Nephron progenitor cell (in vitro differentiated cells): ENCODE results near the gene MS4A4E.
"Not testable (repeated sequence)": the region's sequence is repeated elsewhere in the genome, so short reads cannot be mapped to it uniquely, and the experiment has no call there.

Source experiments
- DNase-seq: peaks from one replicate; pipeline ENCODE4 v3.0.0; 2021
- H3K27ac Mint-ChIP-seq: 2 replicates; pipeline ENCODE4 v1.8.0; 2021; ENCODE audit warnings: mild to moderate bottlenecking, moderate library complexity, mixed read lengths
- H3K27me3 Mint-ChIP-seq: 2 replicates; pipeline ENCODE4 v1.8.0; 2021; ENCODE audit warnings: mild to moderate bottlenecking, low read depth, mixed read lengths; ENCODE audit not compliant: poor library complexity
- H3K36me3 Mint-ChIP-seq: 2 replicates; pipeline ENCODE4 v1.8.0; 2021; ENCODE audit warnings: low read depth, mixed read lengths
- H3K4me1 Mint-ChIP-seq: 2 replicates; pipeline ENCODE4 v1.8.0; 2021; ENCODE audit warnings: mixed read lengths
- H3K4me3 Mint-ChIP-seq: 2 replicates; pipeline ENCODE4 v1.8.0; 2021; ENCODE audit warnings: mild to moderate bottlenecking, moderate library complexity, mixed read lengths
- H3K9me3 Mint-ChIP-seq: 2 replicates; pipeline ENCODE4 v1.8.0; 2021; ENCODE audit warnings: mild to moderate bottlenecking, moderate library complexity, mixed read lengths
- TF ChIP-seq, protein P1 (sequence below): fragments of 200-600 bp; sonication (generic); IDR thresholded peaks from 2 replicates; pipeline ENCODE4 v1.5.0; 2021; ENCODE audit warnings: antibody characterized with exemption

The MS4A4E gene

DNA sequence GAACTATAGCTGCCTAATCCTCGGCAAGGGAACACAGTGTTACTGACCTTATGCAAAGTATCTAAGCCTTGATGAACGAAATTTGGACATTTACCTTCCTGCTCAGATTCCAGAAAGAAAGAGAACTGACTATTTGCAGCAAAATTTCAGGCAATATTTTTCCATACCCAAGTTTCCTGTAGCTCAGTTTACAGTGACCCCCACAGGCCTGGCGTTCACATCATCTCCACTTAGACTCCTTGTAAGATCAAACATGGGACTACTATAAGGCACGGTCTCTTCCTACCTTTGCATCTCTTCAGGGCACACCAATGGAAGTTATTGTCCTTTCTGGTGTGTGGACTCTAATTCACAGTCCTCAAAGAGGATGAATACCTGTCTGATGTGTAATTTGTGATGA is 81.2 kb downstream of the MS4A4E start:
- Mint-ChIP-seq H3K9me3 (peaks cover under 1% of the 10 kb centered on the region), H3K4me3 (no peak overlapping the region), H3K27ac (no peak overlapping the region), H3K27me3 (peaks cover 6% of the 10 kb centered on the region), H3K4me1 (peaks cover 10% of the 10 kb centered on the region), H3K36me3 (no peaks in the 10 kb centered on the region)
- DNase-seq: no peak
- TF ChIP-seq, protein P1, sequence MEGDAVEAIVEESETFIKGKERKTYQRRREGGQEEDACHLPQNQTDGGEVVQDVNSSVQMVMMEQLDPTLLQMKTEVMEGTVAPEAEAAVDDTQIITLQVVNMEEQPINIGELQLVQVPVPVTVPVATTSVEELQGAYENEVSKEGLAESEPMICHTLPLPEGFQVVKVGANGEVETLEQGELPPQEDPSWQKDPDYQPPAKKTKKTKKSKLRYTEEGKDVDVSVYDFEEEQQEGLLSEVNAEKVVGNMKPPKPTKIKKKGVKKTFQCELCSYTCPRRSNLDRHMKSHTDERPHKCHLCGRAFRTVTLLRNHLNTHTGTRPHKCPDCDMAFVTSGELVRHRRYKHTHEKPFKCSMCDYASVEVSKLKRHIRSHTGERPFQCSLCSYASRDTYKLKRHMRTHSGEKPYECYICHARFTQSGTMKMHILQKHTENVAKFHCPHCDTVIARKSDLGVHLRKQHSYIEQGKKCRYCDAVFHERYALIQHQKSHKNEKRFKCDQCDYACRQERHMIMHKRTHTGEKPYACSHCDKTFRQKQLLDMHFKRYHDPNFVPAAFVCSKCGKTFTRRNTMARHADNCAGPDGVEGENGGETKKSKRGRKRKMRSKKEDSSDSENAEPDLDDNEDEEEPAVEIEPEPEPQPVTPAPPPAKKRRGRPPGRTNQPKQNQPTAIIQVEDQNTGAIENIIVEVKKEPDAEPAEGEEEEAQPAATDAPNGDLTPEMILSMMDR: no peak

DNA sequence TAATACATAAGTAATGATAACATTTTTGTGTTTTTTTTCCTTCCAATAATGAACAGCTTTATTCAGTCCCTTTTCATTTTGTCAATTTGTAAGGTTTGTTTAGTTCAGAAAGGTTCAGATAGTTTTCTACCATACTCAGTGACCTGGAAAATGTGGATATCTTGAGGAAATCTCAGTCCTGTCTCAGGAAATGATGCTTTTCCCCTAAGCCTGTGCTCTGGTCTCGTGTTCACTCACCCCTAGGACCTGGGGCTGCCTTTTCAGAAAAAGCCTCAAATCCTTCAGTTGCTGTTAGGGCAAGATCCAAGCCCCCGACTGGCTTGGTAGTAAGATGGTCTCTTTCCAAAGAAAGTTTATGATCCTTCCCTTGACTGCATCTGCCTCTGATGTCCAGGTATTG is 81.8 kb downstream of the MS4A4E start:
- Mint-ChIP-seq H3K36me3 (no peaks in the 10 kb centered on the region), H3K9me3 (no peaks in the 10 kb centered on the region), H3K27me3 (peaks cover 6% of the 10 kb centered on the region), H3K27ac (no peak overlapping the region), H3K4me1 (peaks cover 10% of the 10 kb centered on the region), H3K4me3 (no peak overlapping the region)
- no peak for DNase-seq
- TF ChIP-seq, protein P1: no peak

GRCh38 chr11:60159868-60160267 is 83.1 kb downstream of the MS4A4E start:
- TF ChIP-seq, protein P1: no peak
- no peaks in the 10 kb centered on the region for H3K36me3 Mint-ChIP-seq
- peaks cover 6% of the 10 kb centered on the region for H3K27me3 Mint-ChIP-seq
- H3K4me3 Mint-ChIP-seq: no peak overlapping the region
- H3K9me3 Mint-ChIP-seq: no peaks in the 10 kb centered on the region
- DNase-seq: no peak
- H3K27ac Mint-ChIP-seq: no peak overlapping the region
- H3K4me1 Mint-ChIP-seq: peaks cover 10% of the 10 kb centered on the region

- Mint-ChIP-seq H3K4me3 (no peak overlapping the region), H3K36me3 (no peaks in the 10 kb centered on the region)
These were observed 83.7 kb downstream of the MS4A4E start for GRCh38 chr11:60159284-60159683.

GRCh38 chr11:60158636-60159035 is 84.3 kb downstream of the MS4A4E start:
- H3K4me1 Mint-ChIP-seq: peaks cover 10% of the 10 kb centered on the region
- H3K27me3 Mint-ChIP-seq: peaks cover 2% of the 10 kb centered on the region
- H3K27ac Mint-ChIP-seq: no peak overlapping the region
- DNase-seq: no peak
- no peaks in the 10 kb centered on the region for H3K36me3 Mint-ChIP-seq
- no peak overlapping the region for H3K4me3 Mint-ChIP-seq
- no peaks in the 10 kb centered on the region for H3K9me3 Mint-ChIP-seq
- TF ChIP-seq, protein P1: no peak

More at GRCh38 chr11:60159284-60159683, 83.7 kb downstream of the MS4A4E start:
- Mint-ChIP-seq H3K27me3 (peaks cover 4% of the 10 kb centered on the region), H3K27ac (peak overlapping the region; percentile 1), H3K9me3 (no peaks in the 10 kb centered on the region), H3K4me1 (peaks cover 10% of the 10 kb centered on the region)
- no peak for DNase-seq
- TF ChIP-seq, protein P1: no peak

- peaks cover 4% of the 10 kb centered on the region for H3K9me3 Mint-ChIP-seq
- TF ChIP-seq, protein P1: no peak
- no peak overlapping the region for H3K27ac Mint-ChIP-seq
- H3K4me1 Mint-ChIP-seq: peaks cover 10% of the 10 kb centered on the region
- H3K4me3 Mint-ChIP-seq: no peak overlapping the region
- no peaks in the 10 kb centered on the region for H3K36me3 Mint-ChIP-seq
- DNase-seq: no peak
- H3K27me3 Mint-ChIP-seq: no peaks in the 10 kb centered on the region
These were observed 87.0 kb downstream of the MS4A4E start for GRCh38 chr11:60155931-60156330.

DNA sequence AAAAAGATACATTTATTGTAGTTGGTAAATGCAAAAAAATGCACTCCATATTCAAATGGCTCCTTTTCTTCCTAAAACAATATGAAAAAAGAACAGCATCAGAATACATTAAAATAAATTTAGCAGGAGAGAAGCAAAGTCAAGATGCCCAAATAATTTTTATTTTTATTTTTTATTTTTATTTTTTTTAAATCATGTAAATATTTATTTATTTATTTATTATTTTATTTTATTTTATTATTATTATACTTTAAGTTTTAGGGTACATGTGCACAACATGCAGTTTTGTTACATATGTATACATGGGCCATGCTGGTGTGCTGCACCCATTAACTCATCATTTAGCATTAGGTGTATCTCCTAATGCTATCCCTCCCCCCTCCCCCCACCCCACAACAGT is 90.2 kb downstream of the MS4A4E start:
- not testable (repeated sequence) for H3K36me3 Mint-ChIP-seq, H3K4me3 Mint-ChIP-seq, DNase-seq, H3K4me1 Mint-ChIP-seq, H3K27ac Mint-ChIP-seq, H3K9me3 Mint-ChIP-seq, H3K27me3 Mint-ChIP-seq
